Esophagus muscularis mucosa (tissue), 3 donors: ENCODE data around the gene TMEM53.

ENCODE experiments used
- CTCF ChIP-seq, 3 experiments: fragments of 200-600 bp in 2 of 3; fragments of 450-650 bp in 1 of 3; sonication (generic) in 2 of 3; IDR thresholded peaks; one replicate each; pipeline ENCODE4 v1.5.1; 2017 to 2019; ENCODE audit warnings: antibody characterized with exemption in 3 of 3, mild to moderate bottlenecking in 2 of 3, moderate library complexity in 1 of 3
- EP300 ChIP-seq: sonication (generic); formaldehyde crosslinking; IDR thresholded peaks from one replicate; pipeline ENCODE4 v1.6.1; 2017; ENCODE audit warnings: antibody characterized with exemption

- TF ChIP-seq CTCF (IDR thresholded peaks at IDR 0.05) (no peak), EP300 (no peak)
These were observed 23.9 kb upstream of the TMEM53 start for GRCh38 chr1:44698138-44698537.
